ENCODE data around the gene TRIM58. TPM values are rescaled to one million over a fixed set of nuclear protein-coding genes. Genes with fewer than 3 reads are reported as not detected.

TRIM58 gene
- total RNA-seq, 1 experiment from 2014 or later = not detected

GRCh38 chr1:247924868-247925267 is 67.9 kb downstream of the TRIM58 start, which contains the start of gene OR2AJ1:
TSS of gene OR2AJ1 (plus strand) at chr1:247924889. CDS start at chr1:247933769, 8,880 bp downstream.
- H3K4me3 ChIP-seq (ENCODE audit: low read depth in 2 of 2, low read length in 2 of 2) = no peak within 1 kb of the TSS
- H3K4me1 ChIP-seq (ENCODE audit: control insufficient read depth, insufficient read depth, low read length) = no peaks in the 10 kb centered on the region
- no peaks in the 10 kb centered on the region for H3K36me3 ChIP-seq (ENCODE audit: control insufficient read depth, insufficient read depth, low read length)
- intact Hi-C loops (cut with micrococcal nuclease; ENCODE audit: unreplicated experiment) (no loop called here), in situ Hi-C loops (cut with HindIII; ENCODE audit: low pct_unique_long_range_greater_than_20kb, low sequenced_read_pairs) (no loop called here)
- no TSS peak for BruUV-seq (replicated peaks)
- no peaks in the 10 kb centered on the region for H3K9me3 ChIP-seq (ENCODE audit: control insufficient read depth, insufficient read depth, low read depth, low read length)
- DNase-seq (ENCODE audit: low read depth, low spot score) (no peak), ATAC-seq (no peak)
- ChIA-PET POLR2A (no interaction called here), CTCF (no interaction called here)
- no peak within 1 kb of the TSS for H3K27ac ChIP-seq (ENCODE audit: low read length)
- no peaks in the 10 kb centered on the region for H3K27me3 ChIP-seq (ENCODE audit: control insufficient read depth, insufficient read depth, low read length)
- TF ChIP-seq REST (IDR thresholded peaks at IDR 0.05; ENCODE audit: insufficient read depth in 1 of 2, low read depth in 2 of 2, low read length in 1 of 2) (no peak), TCF7L2 (IDR thresholded peaks at IDR 0.05; ENCODE audit: low read depth, low read length) (no peak), CTCF (IDR thresholded peaks at IDR 0.05) (no peak), POLR2AphosphoS5 (IDR thresholded peaks at IDR 0.05; ENCODE audit: low read depth, low read length) (no peak)

Other genes with a start within 250 kb of the TRIM58 start
- not detected for gene OR13G1, start 177.4 kb upstream of the TRIM58 start, total RNA-seq (2021; ENCODE audit: unreplicated experiment)
- gene OR6F1, start 140.5 kb upstream of the TRIM58 start, total RNA-seq (2021; ENCODE audit: unreplicated experiment) = not detected
- gene OR14K1, start 118.6 kb upstream of the TRIM58 start, total RNA-seq (2021; ENCODE audit: unreplicated experiment) = not detected
- gene OR14A2, start 109.0 kb upstream of the TRIM58 start, total RNA-seq (2021; ENCODE audit: unreplicated experiment) = not detected
- gene OR1C1, start 96.6 kb upstream of the TRIM58 start, total RNA-seq (2021; ENCODE audit: unreplicated experiment) = not detected
- gene OR14A16, start 33.1 kb upstream of the TRIM58 start, total RNA-seq (2021; ENCODE audit: unreplicated experiment) = not detected
- not detected for gene OR11L1, start 15.3 kb upstream of the TRIM58 start, total RNA-seq (2021; ENCODE audit: unreplicated experiment)
- gene OR2W3, start 38.4 kb downstream of the TRIM58 start, total RNA-seq (2021; ENCODE audit: unreplicated experiment) = not detected
- gene OR2T8, start 63.1 kb downstream of the TRIM58 start, total RNA-seq (2021; ENCODE audit: unreplicated experiment) = not detected
- not detected for gene OR2AJ1, start 67.7 kb downstream of the TRIM58 start, total RNA-seq (2021; ENCODE audit: unreplicated experiment)
- gene OR2L8, start 91.7 kb downstream of the TRIM58 start, total RNA-seq (2021; ENCODE audit: unreplicated experiment) = not detected
- not detected for gene OR2AK2, start 108.0 kb downstream of the TRIM58 start, total RNA-seq (2021; ENCODE audit: unreplicated experiment)
- not detected for gene OR2L5, start 156.5 kb downstream of the TRIM58 start, total RNA-seq (2021; ENCODE audit: unreplicated experiment)
- not detected for gene OR2L2, start 172.9 kb downstream of the TRIM58 start, total RNA-seq (2021; ENCODE audit: unreplicated experiment)
- gene OR2L3, start 189.6 kb downstream of the TRIM58 start, total RNA-seq (2021; ENCODE audit: unreplicated experiment) = not detected
- not detected for gene OR2L13, start 238.0 kb downstream of the TRIM58 start, total RNA-seq (2021; ENCODE audit: unreplicated experiment)

Data from Panc1 (cell line).